HG03565 (cell line): ENCODE measurements around the gene FKBP5.
A peak's percentile ranks its signal among the peaks of the same experiment; 100 is the strongest.
"Not testable (repeated sequence)": the region's sequence is repeated elsewhere in the genome, so short reads cannot be mapped to it uniquely, and the experiment has no call there.

Experiments
- ATAC-seq: cut with Tn5 transposase; IDR thresholded peaks from one replicate; pipeline ENCODE4 v1.9.1; 2021; ENCODE audit warnings: mild to moderate bottlenecking, moderate library complexity; ENCODE audit not compliant: unreplicated experiment

Gene FKBP5

GRCh38 chr6:35691027-35691824 lies 2.5 kb upstream of the FKBP5 start:
- ATAC-seq: no peak

GRCh38 chr6:35690484-35690883 lies 1.8 kb upstream of the FKBP5 start:
- no peak for ATAC-seq

DNA sequence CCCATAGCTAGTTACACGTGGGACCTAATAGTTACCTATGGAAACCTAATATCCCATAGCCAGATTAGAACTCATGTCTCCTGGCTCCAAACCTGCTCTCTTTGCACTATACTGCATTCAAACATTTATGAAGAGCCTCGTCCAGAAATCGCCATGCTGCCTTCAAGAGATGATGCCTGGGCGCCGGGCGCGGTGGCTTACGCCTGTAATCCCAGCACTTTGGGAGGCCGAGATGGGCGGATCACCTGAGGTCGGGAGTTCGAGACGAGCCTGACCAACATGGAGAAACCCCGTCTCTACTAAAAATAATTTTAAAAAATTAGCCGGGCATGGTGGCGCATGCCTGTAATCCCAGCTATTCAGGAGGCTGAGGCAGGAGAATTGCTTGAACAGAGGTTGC lies 1.3 kb upstream of the FKBP5 start:
- not testable (repeated sequence) for ATAC-seq

DNA sequence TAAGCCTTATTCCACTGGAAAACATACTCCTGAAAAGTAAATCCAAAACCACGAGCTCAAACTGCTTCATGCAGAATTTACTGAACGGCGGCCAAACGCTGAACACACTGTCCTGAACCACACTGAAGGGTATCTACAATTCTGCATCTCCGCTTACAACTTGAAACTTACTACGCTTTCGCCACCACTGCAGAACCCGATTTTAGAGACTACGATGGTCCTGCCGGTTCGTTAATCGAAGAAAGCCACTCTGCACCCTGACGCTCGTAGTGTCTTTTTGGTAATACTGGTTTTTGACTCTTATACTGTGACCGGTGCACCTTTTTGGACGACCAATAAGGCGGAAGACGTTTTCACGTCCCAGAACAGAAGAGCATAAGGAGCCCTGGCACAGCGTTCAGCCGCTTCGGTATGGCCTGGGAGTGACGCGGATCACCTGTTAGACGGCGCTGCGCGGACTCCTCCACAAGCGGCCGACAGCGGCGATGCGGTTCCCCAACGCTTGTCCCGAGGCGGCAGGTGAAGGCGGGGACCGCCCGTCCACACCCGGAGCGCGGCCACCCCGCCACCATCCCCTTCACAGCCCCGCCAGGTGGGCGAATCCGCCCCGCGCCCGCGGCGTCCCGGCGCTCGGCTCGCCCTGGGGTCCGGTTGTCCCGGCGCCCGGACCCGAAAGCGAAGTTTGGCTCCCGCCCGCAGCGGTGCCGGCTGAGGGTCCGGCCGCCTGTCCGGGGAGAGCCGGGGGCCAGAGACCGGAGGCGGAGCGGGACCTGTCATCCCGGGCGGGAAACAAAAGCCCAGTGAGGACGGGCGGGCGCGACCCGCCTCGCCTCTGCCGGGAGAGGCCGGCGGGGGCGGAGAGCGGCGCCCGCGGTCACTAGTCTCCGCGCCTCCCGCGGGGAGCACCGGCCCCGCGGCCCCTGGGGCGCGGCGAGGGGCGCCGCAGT lies 784 bp downstream of the FKBP5 start:
- peak; percentile 29 for ATAC-seq

DNA sequence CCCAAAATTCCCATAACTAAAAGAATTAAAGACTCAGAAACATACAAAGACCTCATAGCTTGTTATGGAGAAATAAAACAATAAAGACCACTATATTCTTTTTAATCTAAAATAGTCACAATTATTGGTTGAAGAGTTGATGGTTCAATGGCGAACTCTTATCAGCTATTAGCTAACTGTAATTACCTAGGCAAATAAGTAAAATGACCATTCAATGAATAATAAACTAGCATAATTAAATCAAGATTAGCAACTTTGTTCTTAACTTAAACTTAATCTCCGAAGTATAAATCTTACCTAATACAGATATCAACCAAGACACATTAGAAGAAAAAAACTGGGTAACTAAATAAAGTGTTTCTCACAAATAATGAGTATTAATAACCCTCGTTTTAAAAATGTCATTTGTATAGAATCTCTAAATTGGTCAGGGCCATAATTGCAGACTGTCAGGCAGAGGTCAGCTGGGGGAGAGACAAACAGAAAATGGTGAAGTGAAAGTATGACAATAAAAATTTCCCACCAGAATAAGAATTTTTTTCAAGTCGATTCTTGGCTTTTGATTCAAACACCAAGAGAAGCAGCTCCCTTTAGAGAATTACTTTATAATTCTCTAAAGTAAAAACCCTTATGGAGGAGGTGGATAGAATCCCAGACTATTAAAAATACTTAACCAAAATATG lies 1.7 kb downstream of the FKBP5 start:
- ATAC-seq: no peak

- no peak for ATAC-seq
Measured at GRCh38 chr6:35686436-35686835, 2.3 kb downstream of the FKBP5 start.

GRCh38 chr6:35683267-35683666 lies 5.4 kb downstream of the FKBP5 start:
- no peak for ATAC-seq

DNA sequence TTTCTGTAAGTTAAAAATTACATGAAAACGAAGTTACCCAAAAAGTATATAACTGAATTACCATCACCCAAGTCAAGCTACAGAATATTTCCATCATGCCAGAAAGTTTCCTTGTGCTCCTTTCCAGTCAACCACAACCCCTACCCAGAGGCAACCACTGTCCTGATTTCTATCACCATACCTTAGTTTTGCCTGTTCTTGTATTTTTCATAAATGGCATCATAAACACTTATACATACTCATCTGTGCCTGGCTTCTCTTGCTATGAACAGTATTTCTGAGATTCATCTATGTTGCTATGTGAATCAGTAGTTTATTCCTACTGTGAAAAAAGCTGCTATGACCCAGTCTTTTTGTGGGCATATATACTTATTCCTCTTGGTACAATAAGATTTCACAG lies 7.4 kb downstream of the FKBP5 start:
- no peak for ATAC-seq

DNA sequence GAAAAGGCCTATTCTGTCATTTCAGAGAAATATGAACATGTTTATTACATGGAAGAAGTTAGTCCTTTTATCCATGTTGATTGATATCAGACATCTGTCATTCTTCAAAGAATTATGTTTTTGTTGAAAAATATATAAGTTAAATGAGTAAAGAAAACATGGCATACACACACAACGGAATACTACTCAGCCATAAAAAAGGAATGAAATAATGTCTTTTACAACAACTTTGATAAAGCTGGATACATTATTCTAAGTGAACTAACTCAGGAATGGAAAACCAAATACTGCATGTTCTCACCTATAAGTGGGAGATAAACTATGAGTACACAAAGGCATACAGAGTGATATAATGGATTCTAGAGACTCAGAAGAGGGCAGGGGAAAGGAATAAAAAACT lies 9.3 kb downstream of the FKBP5 start:
- ATAC-seq: no peak

DNA sequence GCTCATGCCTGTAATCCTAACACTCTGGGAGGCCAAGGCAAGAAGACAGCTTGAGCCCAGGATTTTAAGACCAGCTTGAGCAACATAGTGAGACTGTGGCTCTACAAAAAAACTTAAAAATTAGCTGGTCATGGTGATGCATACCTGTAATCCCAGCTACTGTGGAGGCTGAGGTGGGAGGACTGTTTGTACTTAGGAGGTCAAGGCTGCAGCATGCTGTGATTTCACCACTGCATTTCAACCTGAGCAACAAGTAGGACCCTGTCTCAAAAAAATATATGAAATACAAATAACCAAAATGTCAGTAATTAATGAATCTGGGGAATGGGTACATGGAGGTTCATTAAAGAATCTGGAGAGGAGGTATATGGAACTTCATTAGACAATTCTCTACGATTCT lies 9.9 kb downstream of the FKBP5 start:
- no peak for ATAC-seq

- no peak for ATAC-seq
Measured at GRCh38 chr6:35678021-35678654, 10.6 kb downstream of the FKBP5 start.

- ATAC-seq: no peak
Measured at GRCh38 chr6:35677456-35677855, 11.3 kb downstream of the FKBP5 start.

DNA sequence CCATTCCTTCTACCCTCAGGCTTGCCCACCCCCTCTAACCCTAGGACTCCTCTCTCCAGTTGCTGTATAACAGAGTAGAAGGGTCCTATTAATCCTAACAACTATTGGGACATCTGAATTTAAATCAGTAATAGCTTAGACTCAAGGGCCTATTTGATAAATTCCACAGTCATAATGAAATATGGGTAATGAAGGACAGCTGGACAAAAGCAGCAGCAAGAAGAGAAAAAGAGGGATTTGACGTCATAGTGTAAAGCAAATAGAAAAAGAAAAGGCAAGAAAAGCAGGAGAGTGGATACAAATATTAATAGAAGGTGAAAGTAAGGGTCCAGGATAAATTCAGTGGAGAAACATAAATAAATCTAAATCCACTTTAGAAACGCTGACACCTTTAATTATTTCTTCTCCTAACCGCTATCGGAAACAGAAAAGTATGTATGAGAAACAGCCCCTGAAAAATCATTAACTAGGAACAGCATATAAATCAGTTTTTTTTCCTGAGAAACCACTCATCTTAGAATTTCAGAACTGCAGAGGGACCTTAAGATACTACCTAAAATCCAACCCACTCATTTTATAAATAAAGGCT lies 12.8 kb downstream of the FKBP5 start:
- no peak for ATAC-seq

GRCh38 chr6:35674594-35674993 lies 14.1 kb downstream of the FKBP5 start:
- ATAC-seq: no peak

DNA sequence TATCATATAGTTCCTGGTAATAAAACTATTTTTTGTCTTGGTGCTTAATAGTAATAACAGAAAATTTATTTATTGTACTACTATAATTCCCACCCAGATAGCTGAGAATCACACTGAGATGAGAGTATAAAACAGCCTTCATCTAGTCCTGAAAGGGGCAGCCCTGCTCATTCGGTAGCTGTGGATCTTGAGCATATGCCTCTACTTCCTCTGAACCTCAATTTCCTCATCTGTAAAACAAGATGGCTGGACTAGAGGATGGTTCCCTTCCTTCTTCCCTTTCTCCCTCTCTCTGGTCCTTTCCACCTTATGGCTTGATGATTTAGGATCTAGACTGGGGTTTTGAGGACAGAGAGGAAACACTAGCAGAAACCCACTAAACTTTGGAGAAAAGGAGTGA lies 15.0 kb downstream of the FKBP5 start:
- ATAC-seq: no peak

GRCh38 chr6:35673284-35673666 lies 15.4 kb downstream of the FKBP5 start:
- not testable (repeated sequence) for ATAC-seq

- not testable (repeated sequence) for ATAC-seq
Measured at GRCh38 chr6:35670453-35670852, 18.3 kb downstream of the FKBP5 start.

DNA sequence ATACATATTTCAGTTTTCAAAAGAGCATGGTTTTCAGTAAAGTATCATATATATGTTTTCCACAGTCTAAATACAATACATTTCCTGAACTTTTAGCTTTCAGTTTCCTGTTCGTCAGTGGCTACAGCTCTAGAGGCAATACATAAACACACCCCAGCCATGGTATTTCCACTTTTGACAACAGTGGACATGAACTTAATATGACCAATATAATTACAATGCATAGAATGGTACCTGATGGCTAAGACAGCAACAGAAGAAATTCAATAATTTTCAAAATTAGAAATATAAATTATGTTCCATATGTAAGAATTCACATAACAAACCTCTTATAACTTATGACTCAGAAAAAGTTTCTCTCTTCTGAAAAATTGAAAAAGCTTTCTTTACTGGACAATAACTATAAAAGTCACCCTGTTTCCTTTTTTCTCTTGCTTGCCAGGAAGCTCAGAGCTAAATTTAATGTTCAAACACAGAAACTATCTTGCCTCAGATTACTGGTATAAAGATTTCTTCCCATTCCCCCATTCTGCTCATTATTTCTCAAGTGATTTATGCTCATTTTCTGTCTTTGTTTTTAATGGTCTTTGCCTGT lies 19.2 kb downstream of the FKBP5 start:
- ATAC-seq: no peak

DNA sequence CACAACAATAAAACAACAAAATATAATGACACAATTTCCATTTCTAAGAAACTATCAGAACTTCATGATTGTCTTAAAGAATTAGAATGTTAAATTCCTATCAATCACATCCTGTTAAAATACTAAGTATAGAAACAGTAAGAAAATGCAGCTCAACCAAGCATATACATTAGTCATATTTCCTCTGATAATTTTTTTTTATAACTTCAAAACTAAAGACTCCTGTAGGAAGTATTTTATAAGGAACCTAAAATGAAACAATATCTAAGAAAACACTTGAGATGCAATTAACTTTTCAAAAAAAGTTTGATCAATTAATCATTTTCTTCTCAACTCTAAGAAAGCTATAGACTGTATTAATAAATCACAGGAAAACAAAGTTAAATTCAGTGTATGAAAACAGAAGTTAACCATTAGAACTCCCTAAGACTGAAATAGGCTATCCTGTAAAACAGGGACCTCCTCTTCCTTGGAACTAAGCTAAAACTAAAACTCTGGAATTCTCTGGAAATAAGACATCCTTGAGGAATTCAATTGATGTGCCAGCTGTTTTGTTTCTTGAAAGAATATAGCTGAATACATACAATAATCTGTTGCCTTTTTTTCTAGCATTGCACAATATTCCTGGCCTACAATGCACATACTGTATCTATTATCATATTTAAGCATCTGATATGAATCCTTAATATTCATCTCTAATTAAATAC lies 19.8 kb downstream of the FKBP5 start:
- no peak for ATAC-seq

- ATAC-seq: no peak
Measured at GRCh38 chr6:35668096-35668495, 20.6 kb downstream of the FKBP5 start.
